Measurements from ENCODE around the gene BACE1. TPM values are rescaled to one million over a fixed set of nuclear protein-coding genes. Genes with fewer than 3 reads are reported as not detected.

BACE1 gene
- total and polyA plus RNA-seq, 3 experiments from 2014 or later = 2.0 to 2.9 (median 2.5) TPM

DNA sequence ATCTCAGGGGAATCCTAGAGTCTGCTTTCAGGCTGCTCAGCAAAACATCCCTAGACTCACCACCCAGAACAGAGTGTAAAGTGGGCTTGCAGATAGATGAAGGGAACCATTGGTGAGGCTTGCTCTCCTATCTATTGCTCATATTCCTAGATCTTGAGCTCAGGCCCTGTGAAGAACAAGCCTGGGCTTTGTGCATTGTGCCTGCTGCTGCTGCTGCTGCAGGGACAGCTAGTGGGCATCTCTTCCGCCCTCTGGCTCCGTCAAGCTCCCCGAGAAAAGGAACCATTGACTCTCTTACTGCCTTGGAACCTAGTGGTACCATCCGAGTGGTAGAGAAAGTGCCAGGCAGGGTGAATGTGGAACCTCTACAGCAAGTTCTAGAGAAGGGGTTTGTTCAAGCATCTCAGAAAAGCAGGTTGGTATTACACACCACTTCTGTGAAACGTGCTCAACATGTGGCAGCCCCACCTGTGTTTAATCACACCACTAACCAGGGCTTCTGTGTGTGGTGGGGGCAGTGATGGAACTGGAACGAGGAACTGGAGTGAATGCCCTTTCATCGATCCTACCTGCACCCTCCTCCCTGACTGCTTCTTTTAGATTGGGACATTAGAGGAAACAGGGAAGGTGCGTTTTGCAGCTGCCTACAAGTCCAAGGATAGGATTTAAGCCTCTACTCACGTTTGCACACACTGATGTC is 20.5 kb downstream of the BACE1 start:
- no peak overlapping the region for H3K4me3 Mint-ChIP-seq
- no peak for DNase-seq
- Histone ChIP-seq H3K4me1 (ENCODE audit: insufficient read depth, low read length) (no peaks in the 10 kb centered on the region), H3K27ac (ENCODE audit: low read depth, low read length) (no peak overlapping the region), H3K4me3 (ENCODE audit: low read length) (no peak overlapping the region), H3K9me3 (ENCODE audit: low read length) (no peaks in the 10 kb centered on the region), H3K27me3 (ENCODE audit: insufficient read depth, low read length, poor library complexity, severe bottlenecking) (no peaks in the 10 kb centered on the region), H3K36me3 (ENCODE audit: insufficient read depth, low read length) (no peaks in the 10 kb centered on the region)
- peaks cover 0 to 15% (median 3%) of the 10 kb centered on the region in 3 donors for H3K36me3 Mint-ChIP-seq
- ChIA-PET POLR2A (no interaction called here), CTCF (no interaction called here)
- H3K27me3 Mint-ChIP-seq = no peaks in the 10 kb centered on the region
- no peak overlapping the region for H3K27ac Mint-ChIP-seq
- peaks cover 0 to under 1% (median 0%) of the 10 kb centered on the region in 3 donors for H3K4me1 Mint-ChIP-seq
- no peaks in the 10 kb centered on the region for H3K9me3 Mint-ChIP-seq

DNA sequence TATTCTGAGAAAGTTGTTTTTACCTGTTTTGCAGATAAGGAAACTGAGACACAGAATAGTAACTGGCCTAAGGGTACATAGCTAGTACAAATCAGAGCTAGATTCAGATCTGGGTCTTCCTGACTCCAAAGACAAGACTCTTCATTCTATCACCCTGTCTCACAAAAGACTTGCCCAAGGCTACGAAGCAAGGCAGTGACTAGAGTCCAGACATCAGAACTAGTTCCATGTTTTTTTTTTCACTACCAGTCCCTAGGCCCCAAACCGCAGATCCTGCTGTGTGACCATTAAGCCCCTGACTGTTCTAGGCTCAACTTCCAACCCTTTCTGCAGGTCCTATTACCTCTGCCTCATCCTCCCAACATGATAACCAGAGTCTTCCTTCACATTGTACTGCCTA is 23.4 kb downstream of the BACE1 start:
- no peaks in the 10 kb centered on the region for H3K4me1 ChIP-seq (ENCODE audit: insufficient read depth, low read length)
- CTCF ChIA-PET = no interaction called here
- Mint-ChIP-seq H3K9me3 (no peaks in the 10 kb centered on the region), H3K36me3 (peaks cover 0 to 39% (median 8%) of the 10 kb centered on the region in 3 donors), H3K4me3 (no peak overlapping the region), H3K4me1 (peaks cover 12 to 14% (median 13%) of the 10 kb centered on the region in 3 donors), H3K27me3 (no peaks in the 10 kb centered on the region), H3K27ac (peak overlapping the region in 1 of 8 donors; percentile 93)
- no peak overlapping the region for H3K27ac ChIP-seq (ENCODE audit: low read depth, low read length)
- H3K27me3 ChIP-seq (ENCODE audit: insufficient read depth, low read length, poor library complexity, severe bottlenecking) = no peaks in the 10 kb centered on the region
- no peaks in the 10 kb centered on the region for H3K9me3 ChIP-seq (ENCODE audit: low read length)
- no peaks in the 10 kb centered on the region for H3K36me3 ChIP-seq (ENCODE audit: insufficient read depth, low read length)
- no peak overlapping the region for H3K4me3 ChIP-seq (ENCODE audit: low read length)
- POLR2A ChIA-PET = no interaction called here
- no peak for DNase-seq

DNA sequence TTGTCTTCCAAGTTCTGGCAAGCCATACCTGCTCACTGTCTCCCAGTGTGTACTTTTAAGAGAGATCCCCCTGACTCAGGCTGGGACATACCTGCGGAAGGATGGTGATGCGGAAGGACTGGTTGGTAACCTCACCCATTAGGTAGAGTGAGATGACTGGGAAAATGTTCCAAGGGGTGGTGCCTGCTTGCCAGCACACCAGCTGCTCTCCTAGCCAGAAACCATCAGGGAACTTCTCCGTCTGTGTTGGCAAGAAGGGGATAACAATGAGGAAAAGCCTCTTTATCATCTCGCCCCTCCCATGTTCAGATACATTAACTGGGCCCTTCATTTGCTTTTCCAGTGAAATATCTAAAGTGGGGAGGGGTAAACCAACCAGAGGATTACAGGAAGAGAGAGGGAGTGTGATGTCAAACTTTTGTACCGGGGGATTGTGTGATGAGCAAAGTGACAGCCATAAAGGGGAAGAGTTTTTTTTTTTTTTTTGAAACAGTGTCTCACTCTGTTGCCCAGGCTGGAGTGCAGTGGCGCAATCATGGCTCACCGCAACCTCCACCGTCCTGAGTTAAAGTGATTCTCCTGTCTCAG is 25.2 kb downstream of the BACE1 start, which contains the start of gene BACE1-AS:
BACE1-AS (plus strand) TSS at position 538 of the 588 bp plus-strand sequence.
- peaks cover 0 to 55% (median 20%) of the 10 kb centered on the region in 3 donors for H3K36me3 Mint-ChIP-seq
- POLR2A ChIA-PET = interaction anchor here (0.6 kb wide), 1 partner anchor 455 kb away, joined by 4 read pairs; no protein-coding TSS in a partner anchor
- Histone ChIP-seq H3K4me1 (ENCODE audit: insufficient read depth, low read length) (no peaks in the 10 kb centered on the region), H3K9me3 (ENCODE audit: low read length) (no peaks in the 10 kb centered on the region), H3K4me3 (ENCODE audit: low read length) (no peak within 1 kb of the TSS), H3K36me3 (ENCODE audit: insufficient read depth, low read length) (no peaks in the 10 kb centered on the region), H3K27ac (ENCODE audit: low read depth, low read length) (no peak within 1 kb of the TSS), H3K27me3 (ENCODE audit: insufficient read depth, low read length, poor library complexity, severe bottlenecking) (no peaks in the 10 kb centered on the region)
- H3K27me3 Mint-ChIP-seq = no peaks in the 10 kb centered on the region
- H3K27ac Mint-ChIP-seq = peak within 1 kb of the TSS in 4 of 8 donors; percentile 24 to 65 (median 54)
- no peaks in the 10 kb centered on the region for H3K9me3 Mint-ChIP-seq
- no peak within 1 kb of the TSS for H3K4me3 Mint-ChIP-seq
- no peak for DNase-seq
- CTCF ChIA-PET = no interaction called here
- H3K4me1 Mint-ChIP-seq = peaks cover 28 to 29% (median 29%) of the 10 kb centered on the region in 3 donors

DNA sequence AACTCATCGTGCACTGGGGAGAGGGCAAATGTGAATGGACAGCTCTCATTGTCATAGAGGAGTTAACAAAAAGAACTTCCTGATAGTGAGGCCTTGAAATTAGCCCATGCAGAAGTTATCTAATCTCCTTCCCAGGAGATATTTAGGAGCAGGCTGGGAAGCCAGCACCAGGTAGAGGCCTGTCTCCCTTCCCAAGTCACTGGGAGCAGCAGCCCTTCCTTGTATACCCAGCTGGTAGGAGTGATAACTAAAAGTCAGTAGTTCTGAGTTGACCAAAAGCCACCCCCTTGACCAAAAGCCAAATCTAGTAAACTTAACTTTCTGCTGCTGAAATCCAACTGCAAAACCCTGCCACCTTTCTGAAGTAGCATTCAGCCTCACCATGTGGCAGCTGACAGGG is 26.3 kb downstream of the BACE1 start:
- no peaks in the 10 kb centered on the region for H3K27me3 Mint-ChIP-seq
- no peak overlapping the region for H3K4me3 ChIP-seq (ENCODE audit: low read length)
- DNase-seq = no peak
- H3K4me3 Mint-ChIP-seq = no peak overlapping the region
- peaks cover 30 to 33% (median 32%) of the 10 kb centered on the region in 3 donors for H3K4me1 Mint-ChIP-seq
- no peaks in the 10 kb centered on the region for H3K36me3 ChIP-seq (ENCODE audit: insufficient read depth, low read length)
- ChIA-PET CTCF (no interaction called here), POLR2A (no interaction called here)
- H3K27ac ChIP-seq (ENCODE audit: low read depth, low read length) = no peak overlapping the region
- H3K9me3 Mint-ChIP-seq = no peaks in the 10 kb centered on the region
- no peaks in the 10 kb centered on the region for H3K27me3 ChIP-seq (ENCODE audit: insufficient read depth, low read length, poor library complexity, severe bottlenecking)
- H3K4me1 ChIP-seq (ENCODE audit: insufficient read depth, low read length) = no peaks in the 10 kb centered on the region
- no peaks in the 10 kb centered on the region for H3K9me3 ChIP-seq (ENCODE audit: low read length)
- peak overlapping the region in 3 of 8 donors; percentile 29 to 67 (median 55) for H3K27ac Mint-ChIP-seq
- H3K36me3 Mint-ChIP-seq = peaks cover 0 to 65% (median 28%) of the 10 kb centered on the region in 3 donors

DNA sequence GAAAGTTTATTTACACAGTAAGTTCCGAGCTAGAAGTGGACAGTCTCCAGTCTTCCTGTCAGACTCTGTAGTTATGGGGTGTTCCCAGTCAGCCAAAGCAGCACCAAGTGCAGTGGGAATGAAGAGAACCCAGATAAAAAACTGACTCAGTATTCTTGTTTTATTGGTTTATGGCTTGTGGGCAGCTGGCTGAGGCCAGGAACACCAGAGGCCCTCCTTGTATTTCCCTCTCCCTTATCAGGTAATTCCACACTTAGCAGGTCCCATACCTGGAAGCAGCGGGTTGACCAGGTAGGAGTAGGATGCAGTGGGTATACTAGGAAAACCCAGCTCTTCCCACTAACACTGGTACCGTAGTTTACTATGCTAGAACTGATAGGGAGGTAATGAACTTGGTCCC is 28.4 kb downstream of the BACE1 start:
- Mint-ChIP-seq H3K27me3 (no peaks in the 10 kb centered on the region), H3K27ac (peak overlapping the region in 6 of 8 donors; percentile 47 to 83 (median 68)), H3K36me3 (peaks cover 0 to 77% (median 34%) of the 10 kb centered on the region in 3 donors), H3K4me1 (peaks cover 33 to 43% (median 42%) of the 10 kb centered on the region in 3 donors), H3K4me3 (peak overlapping the region in 1 of 7 donors; percentile 34), H3K9me3 (no peaks in the 10 kb centered on the region)
- DNase-seq = no peak
- Histone ChIP-seq H3K4me1 (ENCODE audit: insufficient read depth, low read length) (no peaks in the 10 kb centered on the region), H3K27me3 (ENCODE audit: insufficient read depth, low read length, poor library complexity, severe bottlenecking) (no peaks in the 10 kb centered on the region), H3K9me3 (ENCODE audit: low read length) (no peaks in the 10 kb centered on the region), H3K27ac (ENCODE audit: low read depth, low read length) (no peak overlapping the region), H3K36me3 (ENCODE audit: insufficient read depth, low read length) (peaks cover 12% of the 10 kb centered on the region), H3K4me3 (ENCODE audit: low read length) (no peak overlapping the region)
- POLR2A ChIA-PET = no interaction called here
- CTCF ChIA-PET = interaction anchor here (1.3 kb wide), 1 partner anchor 61 kb away, joined by 3 read pairs; no protein-coding TSS in a partner anchor

DNA sequence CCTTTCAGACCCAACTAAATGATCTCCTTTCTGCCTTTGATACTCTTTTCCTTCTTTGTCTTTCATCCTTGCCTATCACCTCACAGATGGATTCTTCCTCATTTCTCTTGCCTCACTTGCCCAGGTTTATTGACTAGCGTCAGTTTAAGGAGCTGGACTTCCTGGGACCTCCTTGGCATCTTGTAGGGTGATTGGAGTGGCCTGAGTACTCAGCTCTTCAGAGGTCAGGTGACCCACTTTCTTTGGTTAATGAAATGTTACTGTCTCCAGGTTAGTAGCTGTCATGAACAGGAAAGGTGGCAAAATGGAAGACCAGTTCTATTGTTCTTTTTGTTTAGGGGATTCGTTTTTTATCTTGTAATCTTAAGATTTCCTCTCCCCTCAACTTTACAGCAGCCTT is 29.5 kb downstream of the BACE1 start:
- peaks cover 13% of the 10 kb centered on the region for H3K36me3 ChIP-seq (ENCODE audit: insufficient read depth, low read length)
- no peak for DNase-seq
- POLR2A ChIA-PET = no interaction called here
- no peaks in the 10 kb centered on the region for H3K9me3 Mint-ChIP-seq
- no peaks in the 10 kb centered on the region for H3K9me3 ChIP-seq (ENCODE audit: low read length)
- peaks cover 43 to 54% (median 53%) of the 10 kb centered on the region in 3 donors for H3K4me1 Mint-ChIP-seq
- H3K4me3 ChIP-seq (ENCODE audit: low read length) = no peak overlapping the region
- no peaks in the 10 kb centered on the region for H3K27me3 Mint-ChIP-seq
- H3K36me3 Mint-ChIP-seq = peaks cover 3 to 86% (median 43%) of the 10 kb centered on the region in 3 donors
- H3K27ac ChIP-seq (ENCODE audit: low read depth, low read length) = no peak overlapping the region
- peak overlapping the region in 1 of 7 donors; percentile 2 for H3K4me3 Mint-ChIP-seq
- CTCF ChIA-PET = interaction anchor here (1.4 kb wide), 1 partner anchor 54 kb away, joined by 3 read pairs; the partner anchor contains the start of genes PCSK7 and RNF214
- no peaks in the 10 kb centered on the region for H3K27me3 ChIP-seq (ENCODE audit: insufficient read depth, low read length, poor library complexity, severe bottlenecking)
- H3K27ac Mint-ChIP-seq = peak overlapping the region in 7 of 8 donors; percentile 1 to 81 (median 67)
- H3K4me1 ChIP-seq (ENCODE audit: insufficient read depth, low read length) = no peaks in the 10 kb centered on the region

DNA sequence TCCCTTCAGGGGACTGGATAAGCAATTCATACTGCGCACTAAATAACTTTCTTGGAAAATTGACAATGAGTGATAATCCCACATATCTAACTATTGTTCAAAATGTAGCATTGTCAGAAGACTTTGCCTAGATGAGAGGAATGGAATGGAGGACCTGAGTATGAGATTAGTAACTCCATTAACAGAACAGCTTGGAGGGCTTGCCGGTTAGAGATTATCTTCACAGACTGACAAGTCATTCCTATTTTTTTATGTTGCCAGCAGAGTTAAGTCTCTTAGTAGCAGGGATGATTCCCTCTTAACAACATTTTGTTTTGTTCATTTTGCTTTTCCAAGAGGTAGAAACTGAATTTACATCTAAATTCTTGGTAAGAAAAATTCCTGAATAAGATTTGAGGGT is 32.0 kb downstream of the BACE1 start:
- H3K36me3 Mint-ChIP-seq = peaks cover 4 to 81% (median 41%) of the 10 kb centered on the region in 3 donors
- ChIA-PET POLR2A (no interaction called here), CTCF (no interaction called here)
- Histone ChIP-seq H3K36me3 (ENCODE audit: insufficient read depth, low read length) (peaks cover 13% of the 10 kb centered on the region), H3K4me3 (ENCODE audit: low read length) (no peak overlapping the region), H3K4me1 (ENCODE audit: insufficient read depth, low read length) (no peaks in the 10 kb centered on the region), H3K9me3 (ENCODE audit: low read length) (no peaks in the 10 kb centered on the region), H3K27me3 (ENCODE audit: insufficient read depth, low read length, poor library complexity, severe bottlenecking) (no peaks in the 10 kb centered on the region), H3K27ac (ENCODE audit: low read depth, low read length) (no peak overlapping the region)
- H3K9me3 Mint-ChIP-seq = no peaks in the 10 kb centered on the region
- H3K27ac Mint-ChIP-seq = peak overlapping the region in 5 of 8 donors; percentile 17 to 54 (median 33)
- no peak overlapping the region for H3K4me3 Mint-ChIP-seq
- H3K4me1 Mint-ChIP-seq = peaks cover 60 to 79% (median 78%) of the 10 kb centered on the region in 3 donors
- no peaks in the 10 kb centered on the region for H3K27me3 Mint-ChIP-seq
- DNase-seq = no peak

DNA sequence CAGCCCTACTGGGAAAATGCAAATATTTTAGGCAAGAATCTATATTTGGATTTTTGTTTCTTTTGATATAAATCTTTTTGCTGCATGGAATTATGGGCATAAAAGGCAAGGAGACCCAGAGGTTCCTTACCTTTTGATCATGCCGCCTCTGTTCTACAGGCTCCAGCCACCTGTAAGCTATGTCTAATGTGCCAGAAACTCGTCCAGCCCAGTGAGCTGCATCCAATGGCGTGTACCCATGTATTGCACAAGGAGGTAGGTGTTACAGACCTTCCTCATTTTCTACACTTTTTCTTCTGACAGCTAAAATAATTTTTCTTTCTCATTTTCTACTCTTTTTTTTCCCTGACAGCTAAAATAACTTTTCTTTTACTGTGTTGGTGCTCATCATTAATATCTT is 33.1 kb downstream of the BACE1 start:
- Mint-ChIP-seq H3K4me1 (peaks cover 57 to 80% (median 76%) of the 10 kb centered on the region in 3 donors), H3K27me3 (no peaks in the 10 kb centered on the region), H3K9me3 (no peaks in the 10 kb centered on the region), H3K4me3 (peak overlapping the region in 1 of 7 donors; percentile 59), H3K36me3 (peaks cover 4 to 73% (median 38%) of the 10 kb centered on the region in 3 donors), H3K27ac (peak overlapping the region in 5 of 8 donors; percentile 27 to 89 (median 63))
- DNase-seq = no peak
- H3K27me3 ChIP-seq (ENCODE audit: insufficient read depth, low read length, poor library complexity, severe bottlenecking) = no peaks in the 10 kb centered on the region
- peaks cover 13% of the 10 kb centered on the region for H3K36me3 ChIP-seq (ENCODE audit: insufficient read depth, low read length)
- CTCF ChIA-PET = interaction anchor here (1.3 kb wide), 1 partner anchor 53 kb away, joined by 3 read pairs; no protein-coding TSS in a partner anchor
- no peak overlapping the region for H3K27ac ChIP-seq (ENCODE audit: low read depth, low read length)
- no peaks in the 10 kb centered on the region for H3K4me1 ChIP-seq (ENCODE audit: insufficient read depth, low read length)
- POLR2A ChIA-PET = no interaction called here
- H3K9me3 ChIP-seq (ENCODE audit: low read length) = no peaks in the 10 kb centered on the region
- H3K4me3 ChIP-seq (ENCODE audit: low read length) = no peak overlapping the region

Data from CD8-positive, alpha-beta memory T cell (primary cell).